HepG2 (cell line): Measurements from ENCODE around the gene COL18A1. TPM values are rescaled to one million over a fixed set of nuclear protein-coding genes. Genes with fewer than 3 reads are reported as not detected.

Experiments
- AGO1 ChIP-seq: fragments of 200-400 bp; formaldehyde crosslinking; IDR thresholded peaks from 2 replicates; pipeline ENCODE4 v1.6.1; 2017; ENCODE audit warnings: mild to moderate bottlenecking, low read depth, low read length, moderate library complexity; ENCODE audit not compliant: poor library complexity, severe bottlenecking
- AGO2 ChIP-seq: fragments of 200-400 bp; formaldehyde crosslinking; optimal IDR thresholded peaks from 2 replicates; pipeline ENCODE3; 2017; ENCODE audit warnings: mild to moderate bottlenecking, low read depth, low read length, moderate library complexity
- ATM ChIP-seq: fragments of 450-650 bp; IDR thresholded peaks from 2 replicates; pipeline ENCODE4 v1.7.1; 2017; ENCODE audit warnings: mild to moderate bottlenecking, borderline replicate concordance
- HNRNPK ChIP-seq: fragments of 200-400 bp; formaldehyde crosslinking; IDR thresholded peaks from 2 replicates; pipeline ENCODE4 v1.6.1; 2018; ENCODE audit warnings: low read length, low read depth, moderate library complexity, mild to moderate bottlenecking; ENCODE audit not compliant: poor library complexity, severe bottlenecking
- HNRNPL ChIP-seq: fragments of 200-400 bp; formaldehyde crosslinking; IDR thresholded peaks from 2 replicates; pipeline ENCODE4 v1.6.1; 2017; ENCODE audit warnings: mild to moderate bottlenecking, low read depth, low read length
- LCORL ChIP-seq, 2 experiments: fragments of 450-650 bp in 1 of 2; sonication (generic) in 1 of 2; formaldehyde crosslinking in 1 of 2; IDR thresholded peaks; 2 replicates each; pipeline versions ENCODE4 v1.5.0 to v1.6.1; 2017 to 2020; ENCODE audit warnings: antibody characterized with exemption in 1 of 2, missing genetic modification reagents in 1 of 2
- MTA1 ChIP-seq: sonication (generic); formaldehyde crosslinking; IDR thresholded peaks from 2 replicates; pipeline ENCODE4 v1.4.0; 2020; ENCODE audit warnings: missing genetic modification reagents, mild to moderate bottlenecking, borderline replicate concordance
- POLR2G ChIP-seq: fragments of 200-400 bp; formaldehyde crosslinking; IDR thresholded peaks from 2 replicates; pipeline ENCODE4 v1.6.1; 2018; ENCODE audit warnings: mild to moderate bottlenecking, low read depth, low read length, moderate library complexity
- RBFOX2 ChIP-seq: fragments of 200-400 bp; formaldehyde crosslinking; IDR thresholded peaks from 2 replicates; pipeline ENCODE4 v1.6.1; 2017; ENCODE audit warnings: low read depth, mild to moderate bottlenecking, low read length
- RBM22 ChIP-seq: fragments of 200-400 bp; formaldehyde crosslinking; optimal IDR thresholded peaks from 2 replicates; pipeline ENCODE3; 2017; ENCODE audit warnings: mild to moderate bottlenecking, low read length, moderate library complexity
- RXRB ChIP-seq: IDR thresholded peaks from 2 replicates; pipeline ENCODE4 v1.6.1; 2016; ENCODE audit warnings: borderline replicate concordance, missing genetic modification reagents, missing compliant biosample characterization
- SYNCRIP ChIP-seq: fragments of 200-400 bp; formaldehyde crosslinking; IDR thresholded peaks from 2 replicates; pipeline ENCODE4 v1.6.1; 2018; ENCODE audit warnings: mild to moderate bottlenecking, low read depth, low read length; ENCODE audit not compliant: insufficient read depth
- ZFP36 ChIP-seq: fragments of 150-350 bp; IDR thresholded peaks from 2 replicates; pipeline ENCODE4 v1.6.1; 2018; ENCODE audit warnings: borderline replicate concordance, low read length, low read depth; ENCODE audit not compliant: partially characterized antibody
- ZKSCAN8 ChIP-seq: IDR thresholded peaks from 2 replicates; pipeline ENCODE4 v1.6.1; 2016; ENCODE audit warnings: borderline replicate concordance, missing genetic modification reagents, missing compliant biosample characterization
- ZNF274 ChIP-seq: sonication (generic); formaldehyde crosslinking; IDR thresholded peaks from 2 replicates; pipeline ENCODE4 v1.5.1; 2020; ENCODE audit warnings: mild to moderate bottlenecking, missing genetic modification reagents
- ZNF326 ChIP-seq: sonication (generic); formaldehyde crosslinking; IDR thresholded peaks from 2 replicates; pipeline ENCODE4 v1.4.0; 2020; ENCODE audit warnings: missing genetic modification reagents, borderline replicate concordance
- ZNF782 ChIP-seq: sonication (generic); formaldehyde crosslinking; IDR thresholded peaks from 2 replicates; pipeline ENCODE4 v1.4.0; 2020; ENCODE audit warnings: missing genetic modification reagents, mild to moderate bottlenecking, borderline replicate concordance
- ZSCAN29 ChIP-seq: sonication (generic); formaldehyde crosslinking; conservative IDR thresholded peaks from 2 replicates; pipeline ENCODE4 v1.4.0; 2020; ENCODE audit warnings: mild to moderate bottlenecking, missing genetic modification reagents
- polyA plus RNA-seq, 8 experiments: library from polyadenylated mRNA; depleted of rRNA in 3 of 8; stranded (reverse) in 7 of 8; unstranded in 1 of 8; fragments of >200 nt; fragmentation: Illumina TruSeq in 4 of 8; extraction: Trizol in 4 of 8; gene quantifications; 2 replicates each; pipeline versions ENCODE4 v1.2.1 to v1.2.3, GENCODE V29; 2011 to 2016; ENCODE audit warnings: low read depth in 4 of 8, missing spikeins in 1 of 8, mixed read lengths in 1 of 8; ENCODE audit not compliant: insufficient read depth in 1 of 8
- total RNA-seq, 5 experiments: library from RNA; depleted of rRNA; stranded (reverse); fragments of >200 nt; fragmentation: Illumina TruSeq; extraction: Trizol; gene quantifications; 2 replicates each; pipeline ENCODE4 v1.2.3, GENCODE V29; 2016; ENCODE audit warnings: low read depth in 1 of 5
- TF ChIP-seq, protein P1 (sequence below): IDR thresholded peaks from 2 replicates; pipeline ENCODE4 v1.6.1; 2016; ENCODE audit warnings: missing compliant biosample characterization, missing genetic modification reagents, borderline replicate concordance

Gene COL18A1
- total and polyA plus RNA-seq, 2 of the 13 experiments (the other 11 are each of a cell fraction or from before 2014, with no cell fraction given) = 79.0 to 102 TPM

DNA sequence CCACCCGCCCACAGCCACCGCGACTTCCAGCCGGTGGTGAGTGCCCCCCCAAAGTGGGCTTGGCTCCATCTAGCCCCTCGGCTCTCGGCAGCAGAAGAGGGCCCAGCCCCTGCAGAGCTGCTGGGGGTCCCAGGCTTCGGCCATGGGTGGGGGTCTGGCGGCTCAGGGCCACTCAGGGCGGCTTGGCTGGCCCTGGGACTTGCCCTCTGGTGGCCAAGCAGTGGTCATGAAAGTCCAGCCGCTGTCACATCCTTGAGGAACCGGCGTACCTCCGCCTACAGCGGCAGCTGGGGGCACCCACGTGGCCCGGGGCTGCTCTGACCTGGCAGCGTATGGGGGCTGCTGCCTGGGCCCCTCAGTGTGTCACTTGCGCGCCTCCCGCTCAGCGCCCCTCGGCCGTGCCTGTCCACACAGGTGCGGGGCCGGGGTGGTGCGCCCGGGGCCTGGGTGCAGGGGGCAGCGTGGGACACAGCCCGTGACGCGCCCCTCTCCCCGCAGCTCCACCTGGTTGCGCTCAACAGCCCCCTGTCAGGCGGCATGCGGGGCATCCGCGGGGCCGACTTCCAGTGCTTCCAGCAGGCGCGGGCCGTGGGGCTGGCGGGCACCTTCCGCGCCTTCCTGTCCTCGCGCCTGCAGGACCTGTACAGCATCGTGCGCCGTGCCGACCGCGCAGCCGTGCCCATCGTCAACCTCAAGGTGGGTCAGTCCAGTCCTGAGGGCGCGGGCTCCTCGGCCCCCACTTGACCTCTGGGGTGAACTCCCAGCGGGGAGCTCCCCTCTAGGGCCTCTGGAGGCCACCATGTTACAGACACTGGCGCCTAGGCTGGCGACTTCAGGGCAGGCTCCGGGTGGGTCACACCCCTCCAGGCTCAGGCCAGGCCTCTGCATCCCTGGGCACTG, 104.9 kb downstream of the COL18A1 start (continued):
- TF ChIP-seq AGO1 = peak; percentile 79
- TF ChIP-seq ZFP36 = no peak
- no peak for TF ChIP-seq ZNF782 (CRISPR knock-in tag)
- 0 out of 2 replicates have a peak, but pooled peaks have one; percentile 50 for TF ChIP-seq HNRNPL
- TF ChIP-seq, protein P1, sequence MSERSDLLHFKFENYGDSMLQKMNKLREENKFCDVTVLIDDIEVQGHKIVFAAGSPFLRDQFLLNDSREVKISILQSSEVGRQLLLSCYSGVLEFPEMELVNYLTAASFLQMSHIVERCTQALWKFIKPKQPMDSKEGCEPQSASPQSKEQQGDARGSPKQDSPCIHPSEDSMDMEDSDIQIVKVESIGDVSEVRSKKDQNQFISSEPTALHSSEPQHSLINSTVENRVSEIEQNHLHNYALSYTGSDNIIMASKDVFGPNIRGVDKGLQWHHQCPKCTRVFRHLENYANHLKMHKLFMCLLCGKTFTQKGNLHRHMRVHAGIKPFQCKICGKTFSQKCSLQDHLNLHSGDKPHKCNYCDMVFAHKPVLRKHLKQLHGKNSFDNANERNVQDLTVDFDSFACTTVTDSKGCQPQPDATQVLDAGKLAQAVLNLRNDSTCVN = no peak
- peak; percentile 52 for TF ChIP-seq POLR2G
- peak; percentile 2 for TF ChIP-seq HNRNPK
- TF ChIP-seq ZKSCAN8 = no peak
- no peak for TF ChIP-seq ATM
- TF ChIP-seq ZNF274 (CRISPR knock-in tag) = no peak
- peak; percentile 51 for TF ChIP-seq RBM22
- TF ChIP-seq MTA1 (CRISPR knock-in tag) = no peak
- TF ChIP-seq ZSCAN29 (CRISPR knock-in tag) = no peak
- TF ChIP-seq ZNF326 (CRISPR knock-in tag) = 0 out of 2 replicates have a peak, but pooled peaks have one; percentile 24
- TF ChIP-seq RXRB (CRISPR knock-in tag) = no peak
- no peak for TF ChIP-seq SYNCRIP
- TF ChIP-seq RBFOX2 = peak; percentile 11; the same call in 1 of the 2 replicates
- TF ChIP-seq AGO2 = peak; percentile 91
- no peak for TF ChIP-seq LCORL (IDR thresholded peaks at IDR 0.05)
- TF ChIP-seq LCORL (CRISPR knock-in tag; IDR thresholded peaks at IDR 0.05) = no peak
